Left lobe of liver (tissue), 2 donors: ENCODE data around the gene TNIK. TPM values are rescaled to one million over a fixed set of nuclear protein-coding genes. Genes with fewer than 3 reads are reported as not detected.
A peak's percentile ranks its signal among the peaks of the same experiment; 100 is the strongest.
"Not testable (repeated sequence)": the region's sequence is repeated elsewhere in the genome, so short reads cannot be mapped to it uniquely, and the experiment has no call there.

Source experiments
- ATAC-seq: fragments of 200-7000 bp; cut with Tn5 transposase; one replicate; pipeline ENCODE4 v1.9.1; 2020; ENCODE audit warnings: mild to moderate bottlenecking, moderate library complexity
- DNase-seq: peaks from one replicate; pipeline ENCODE4 v3.0.0-alpha.2; 2020; ENCODE audit warnings: low spot score
- total RNA-seq: library from RNA; stranded (reverse); gene quantifications from one replicate; pipeline ENCODE4 v1.2.1, GENCODE V29; 2021
- donor health status: DM: no; HTN: no; CAD: no; lungs with moderate emphysema.
- donor health status: DM: no; HTN: yes; CAD: no.

The TNIK gene
- total RNA-seq, 1 donor from 2014 or later, result 4.0 TPM

DNA sequence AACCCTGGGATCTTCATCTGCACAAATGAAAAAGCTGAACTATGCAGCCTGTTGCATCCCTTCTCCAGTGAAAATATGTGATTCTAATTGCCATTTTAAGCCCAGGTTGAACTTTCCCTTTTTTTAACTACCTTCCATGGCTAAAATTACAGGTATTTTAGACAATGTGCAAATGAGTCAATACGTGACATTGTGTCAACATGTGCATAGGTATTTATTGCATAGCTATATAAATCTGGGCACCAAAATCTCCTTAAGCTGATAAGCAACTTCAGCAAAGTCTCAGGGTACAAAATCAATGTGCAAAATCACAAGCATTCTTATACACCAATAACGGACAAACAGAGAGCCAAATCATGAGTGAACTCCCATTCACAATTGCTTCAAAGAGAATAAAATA, 37.4 kb downstream of the TNIK start:
- not testable (repeated sequence) for DNase-seq, ATAC-seq

GRCh38 chr3:171420667-171421066, 39.5 kb downstream of the TNIK start:
- no peak for ATAC-seq
- no peak for DNase-seq

- ATAC-seq, result no peak
- DNase-seq, result no peak
These were observed 40.7 kb downstream of the TNIK start for GRCh38 chr3:171419457-171419856.

DNA sequence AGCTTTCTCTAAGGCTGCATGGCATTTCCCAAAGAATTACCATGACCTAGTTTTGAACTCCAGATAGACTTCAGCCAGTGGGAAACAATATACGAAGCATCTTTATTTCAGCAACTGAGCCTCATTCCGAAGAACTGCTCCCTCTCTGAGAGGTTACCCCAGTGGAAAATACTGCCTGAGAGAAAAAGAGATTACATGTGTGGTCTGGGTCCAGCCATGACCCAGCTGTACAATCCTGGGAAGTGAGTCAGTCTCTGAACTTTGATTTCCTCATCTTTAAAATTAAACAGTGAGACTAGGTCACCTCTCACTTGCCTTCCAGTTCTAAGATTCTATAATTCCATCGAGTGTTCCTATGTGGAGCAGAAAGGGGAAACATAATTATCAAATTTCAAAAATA, 42.4 kb downstream of the TNIK start:
- peak; percentile 13 for ATAC-seq

DNA sequence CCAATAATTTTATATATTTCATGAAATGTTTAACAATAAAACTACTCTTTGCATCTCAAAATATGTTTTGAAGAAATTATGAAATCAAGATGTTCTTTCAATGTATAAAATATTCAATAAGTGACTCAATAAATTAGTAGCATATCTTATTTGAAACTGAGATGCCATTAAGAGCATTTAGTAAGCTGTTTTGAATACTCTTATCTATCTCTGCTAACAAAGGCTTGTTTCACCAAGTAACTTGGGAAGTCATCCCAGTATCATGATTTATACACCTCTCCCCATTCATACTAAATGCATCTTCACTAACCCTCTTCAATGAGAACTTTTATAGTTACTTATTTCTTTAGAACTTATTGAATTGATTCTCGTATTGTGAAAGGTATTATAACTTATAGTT, 43.1 kb downstream of the TNIK start:
- ATAC-seq, result no peak
- DNase-seq, result no peak

More for the DNA sequence above, 42.4 kb downstream of the TNIK start:
- DNase-seq, result no peak

DNA sequence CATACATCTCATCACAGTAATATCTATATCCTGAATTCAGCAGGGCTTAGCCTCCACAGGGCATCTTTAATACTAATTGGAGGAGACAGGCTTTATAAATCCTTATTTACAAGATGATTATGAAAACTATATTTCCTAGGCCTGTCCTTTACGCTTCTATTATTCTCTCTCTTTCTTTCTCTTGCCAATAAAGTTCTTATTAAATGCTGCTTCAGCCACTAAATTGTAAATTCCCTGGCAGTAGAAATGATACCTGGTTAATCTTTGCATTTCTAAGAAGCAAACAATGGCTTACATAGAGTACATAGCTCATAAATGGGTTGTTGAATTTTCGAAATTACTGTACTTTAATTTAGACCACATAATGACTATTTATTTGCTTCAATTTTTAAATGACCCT, 43.5 kb downstream of the TNIK start:
- ATAC-seq, result no peak
- DNase-seq, result no peak

GRCh38 chr3:171416061-171416460, 44.1 kb downstream of the TNIK start:
- no peak for ATAC-seq
- DNase-seq, result no peak

GRCh38 chr3:171415070-171415469, 45.1 kb downstream of the TNIK start:
- ATAC-seq, result no peak
- no peak for DNase-seq

- ATAC-seq (no peak), DNase-seq (no peak)
These were observed 47.7 kb downstream of the TNIK start for GRCh38 chr3:171412473-171412872.

DNA sequence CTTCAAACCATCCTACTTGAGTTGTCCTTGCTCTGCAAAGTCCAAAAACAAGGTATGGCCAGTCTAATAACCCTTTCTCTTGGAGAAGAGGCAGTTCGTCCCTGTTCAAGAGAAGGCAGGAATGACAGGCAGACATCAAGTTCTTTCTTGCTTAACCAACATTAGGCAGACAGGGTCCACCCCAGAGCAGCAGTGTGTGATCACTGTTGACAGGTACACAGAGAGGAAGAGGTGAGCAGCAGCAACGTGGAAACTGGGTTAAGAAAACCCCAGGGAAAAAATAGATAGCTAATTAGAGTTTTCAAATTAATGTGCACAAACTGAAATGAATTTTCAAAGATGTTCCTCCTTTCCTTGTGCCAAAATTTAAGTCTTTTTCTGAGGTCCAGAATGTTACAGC, 48.2 kb downstream of the TNIK start:
- ATAC-seq (no peak), DNase-seq (no peak)

DNA sequence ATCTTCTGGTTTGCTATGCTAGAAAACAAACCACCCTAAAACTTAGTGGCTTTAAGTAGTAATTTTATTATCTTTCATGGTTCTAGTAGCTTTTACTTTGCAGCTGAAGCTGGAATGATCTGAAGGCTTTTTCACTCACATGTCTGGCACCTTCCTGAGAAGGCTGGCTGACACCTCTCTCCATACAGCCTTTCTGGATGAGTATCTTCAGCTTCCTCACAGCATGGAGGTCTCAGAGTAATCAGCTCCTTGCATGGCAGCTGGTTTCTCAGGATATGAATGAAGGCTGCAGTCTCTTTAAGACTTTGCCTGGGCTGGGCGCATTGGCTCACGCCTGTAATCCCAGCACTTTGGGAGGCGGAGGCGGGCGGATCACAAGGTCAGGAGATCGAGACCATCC, 50.0 kb downstream of the TNIK start:
- no peak for DNase-seq

GRCh38 chr3:171407759-171408158, 52.4 kb downstream of the TNIK start:
- no peak for DNase-seq
- no peak for ATAC-seq

More for the DNA sequence above, 50.0 kb downstream of the TNIK start:
- ATAC-seq, result no peak

DNA sequence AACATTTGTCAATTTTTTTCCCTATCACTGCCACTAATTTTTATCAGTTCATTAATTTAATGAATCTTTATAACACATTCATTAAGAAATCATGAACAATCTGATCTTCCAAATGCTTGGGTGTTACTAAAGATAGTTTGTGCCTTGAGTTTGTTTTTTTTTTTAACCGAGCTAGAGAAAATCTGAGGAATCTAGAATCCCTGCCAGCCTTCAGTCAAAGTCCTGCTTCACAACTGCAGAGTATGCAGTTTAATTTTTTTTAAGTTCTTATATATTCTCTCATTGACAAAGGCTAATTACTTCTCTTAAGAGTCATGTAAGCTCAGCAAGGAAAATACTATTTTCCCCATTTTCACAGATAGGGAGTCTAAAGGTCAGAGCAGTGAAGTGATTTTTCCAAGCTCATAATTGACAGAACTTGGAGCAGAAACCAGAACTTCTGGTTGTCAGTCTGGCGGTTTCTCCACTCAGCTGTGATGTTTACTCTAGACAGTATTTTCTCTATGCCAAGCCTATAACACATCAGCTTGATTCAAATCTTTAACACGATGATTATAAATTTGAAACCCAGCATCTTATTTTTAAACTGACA, 55.7 kb downstream of the TNIK start:
- ATAC-seq, result peak; percentile 77
- no peak for DNase-seq

- ATAC-seq (no peak), DNase-seq (no peak)
These were observed 57.9 kb downstream of the TNIK start for GRCh38 chr3:171402281-171402680.

GRCh38 chr3:171401432-171401831, 58.8 kb downstream of the TNIK start:
- no peak for DNase-seq
- no peak for ATAC-seq

- no peak for DNase-seq
- no peak for ATAC-seq
These were observed 60.4 kb downstream of the TNIK start for GRCh38 chr3:171399842-171400241.

GRCh38 chr3:171398343-171398742, 61.9 kb downstream of the TNIK start:
- DNase-seq, result no peak
- ATAC-seq, result no peak

DNA sequence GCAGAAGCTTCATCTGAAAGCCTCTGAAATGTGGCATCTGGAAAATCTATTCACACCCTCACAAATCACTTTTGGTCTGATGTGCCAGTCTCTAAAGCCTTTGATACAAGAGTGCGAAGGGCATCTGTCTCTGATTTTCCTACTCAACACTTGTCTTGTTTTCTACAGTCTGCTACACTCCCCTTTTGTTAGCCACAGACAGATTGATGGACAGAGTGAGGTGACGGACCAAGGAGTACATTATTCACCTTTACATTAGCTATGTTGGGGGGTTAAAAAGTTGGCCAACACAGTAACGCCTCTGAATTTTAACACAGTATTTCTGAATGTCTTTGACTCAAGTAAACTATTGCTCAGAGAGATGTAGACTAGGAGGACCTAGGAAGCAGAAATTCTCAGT, 63.1 kb downstream of the TNIK start:
- DNase-seq (no peak), ATAC-seq (no peak)

DNA sequence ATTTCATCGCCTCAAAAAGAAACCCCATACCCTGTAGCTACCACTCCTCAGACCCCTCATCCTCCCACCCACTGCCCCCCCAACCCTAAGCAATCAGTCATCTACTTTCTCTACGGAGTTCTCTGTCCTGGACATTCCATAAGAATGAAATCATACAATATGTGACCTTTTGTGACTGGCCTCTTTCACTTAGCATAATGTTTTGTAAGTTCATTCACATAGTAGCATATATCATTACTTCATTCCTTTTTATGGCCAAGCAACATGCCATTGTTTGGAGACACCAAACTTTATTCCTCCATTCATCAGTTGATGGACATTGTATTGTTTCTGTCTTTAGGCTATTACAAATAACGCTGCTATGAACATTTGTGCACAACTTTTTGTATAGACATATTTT, 64.2 kb downstream of the TNIK start:
- DNase-seq (no peak), ATAC-seq (no peak)

DNA sequence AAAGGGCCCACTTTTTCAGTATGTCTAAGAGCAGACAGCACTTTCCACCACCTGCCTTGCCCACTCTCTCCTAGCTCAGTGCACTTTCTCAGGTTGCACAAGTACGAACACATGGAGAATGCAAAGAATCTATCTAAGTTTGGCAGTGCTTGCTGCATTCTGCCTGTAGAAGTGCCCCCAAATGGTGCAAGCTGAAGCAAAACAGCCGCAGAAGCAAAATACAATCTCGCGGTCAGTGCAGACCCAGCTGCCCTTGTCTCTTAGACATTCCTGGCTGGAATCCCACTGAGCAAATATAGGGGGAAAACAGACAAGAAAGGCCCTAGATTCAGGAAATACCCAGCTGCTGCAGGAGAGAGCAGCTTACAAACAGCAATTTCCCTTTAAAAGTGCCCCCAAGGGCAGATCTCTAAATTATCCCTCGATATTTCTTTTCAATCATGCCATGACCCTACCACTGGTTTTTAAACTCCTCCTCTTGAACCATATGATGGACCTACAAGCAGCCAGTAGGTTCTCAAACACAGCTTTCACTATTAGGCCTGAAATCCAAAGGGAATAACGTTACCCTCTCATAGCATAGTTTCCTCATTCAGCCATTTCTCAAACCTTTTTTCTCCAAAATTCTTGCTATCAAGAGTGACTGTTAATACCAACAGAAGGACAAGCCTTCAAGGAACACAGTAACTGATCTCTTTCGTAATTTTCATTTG, 67.0 kb downstream of the TNIK start:
- peak; percentile 71 for ATAC-seq
- DNase-seq, result no peak

DNA sequence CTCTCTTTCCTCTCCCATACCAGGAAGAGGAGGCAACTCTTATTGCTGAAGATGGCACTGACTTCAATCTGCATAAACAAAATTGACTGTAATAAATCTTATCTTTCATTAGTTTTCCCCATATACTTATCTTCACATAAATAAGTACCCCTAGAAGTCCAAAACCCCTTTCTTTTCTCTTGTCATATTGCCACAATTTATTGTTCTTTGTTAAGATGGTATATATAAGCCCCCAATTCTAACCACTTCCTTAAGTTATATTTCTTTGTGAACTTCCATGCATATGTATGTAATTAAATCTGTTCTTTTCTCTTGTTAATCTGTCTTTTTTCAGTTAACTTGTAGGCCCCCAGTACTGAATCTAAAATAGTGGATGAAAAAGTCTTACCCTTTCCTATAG, 68.8 kb downstream of the TNIK start:
- no peak for ATAC-seq
- DNase-seq, result no peak

DNA sequence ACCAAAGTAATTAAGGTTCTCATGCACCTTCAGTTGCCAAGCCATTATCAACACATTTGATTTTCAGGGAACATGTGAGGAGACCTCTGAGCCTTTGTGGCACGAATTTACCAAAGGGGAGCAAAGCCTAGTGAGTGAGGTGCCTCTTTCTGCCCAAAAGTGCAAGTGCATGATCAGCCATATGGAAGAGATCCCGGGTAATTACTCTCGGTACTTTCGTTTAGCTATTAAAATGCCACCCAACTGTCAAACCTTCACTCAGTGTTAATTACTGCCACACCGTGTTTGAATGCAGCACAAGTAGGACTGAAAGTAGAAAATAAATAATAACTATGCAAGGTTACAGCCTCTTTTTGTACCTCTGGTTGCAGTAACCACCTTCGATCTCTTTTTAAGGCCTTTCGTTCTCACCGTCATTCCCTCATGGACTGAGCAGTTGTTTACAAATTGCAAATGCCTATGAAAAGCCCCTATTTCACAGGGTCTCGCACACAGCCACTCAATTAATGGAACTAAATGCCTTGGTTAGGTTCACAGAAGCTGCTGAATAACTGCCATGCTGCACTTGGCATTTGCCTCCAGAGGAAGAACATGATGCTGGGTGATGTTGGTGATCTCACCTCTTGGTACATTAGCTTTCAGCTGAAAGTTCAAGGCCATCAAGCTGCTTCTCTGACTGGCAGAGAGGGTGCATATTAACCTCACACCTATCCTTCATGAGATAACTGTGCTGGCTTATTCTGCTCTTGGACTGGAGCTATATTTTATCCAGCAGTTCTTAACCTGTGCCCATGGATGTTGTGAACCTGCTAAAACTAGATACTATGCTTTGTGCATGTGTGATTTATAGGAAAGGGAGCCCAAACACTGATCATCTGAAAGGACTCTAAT, 69.9 kb downstream of the TNIK start:
- no peak for DNase-seq
- peak; percentile 48 for ATAC-seq
